Mesothelial cell of epicardium (in vitro differentiated cells): Measurements from ENCODE around the gene MRPL49. TPM values are rescaled to one million over a fixed set of nuclear protein-coding genes. Genes with fewer than 3 reads are reported as not detected.
"Not testable (repeated sequence)": the region's sequence is repeated elsewhere in the genome, so short reads cannot be mapped to it uniquely, and the experiment has no call there.

ENCODE experiments used
- DNase-seq, 2 experiments: peaks; one replicate each; pipeline ENCODE4 v3.0.0; 2021; ENCODE audit warnings: low spot score in 2 of 2; ENCODE audit not compliant: unreplicated experiment in 2 of 2
- H3K27ac Mint-ChIP-seq: 2 replicates; pipeline ENCODE4 v1.8.0; 2021; ENCODE audit warnings: mixed read lengths
- H3K27me3 Mint-ChIP-seq: 2 replicates; pipeline ENCODE4 v1.8.0; 2021; ENCODE audit warnings: low read depth, mixed read lengths
- H3K36me3 Mint-ChIP-seq: 2 replicates; pipeline ENCODE4 v1.8.0; 2021; ENCODE audit warnings: mixed read lengths
- H3K4me1 Mint-ChIP-seq: 2 replicates; pipeline ENCODE4 v1.8.0; 2021; ENCODE audit warnings: mixed read lengths
- H3K4me3 Mint-ChIP-seq: 2 replicates; pipeline ENCODE4 v1.8.0; 2021; ENCODE audit warnings: mild to moderate bottlenecking, moderate library complexity, mixed read lengths
- H3K9me3 Mint-ChIP-seq: 2 replicates; pipeline ENCODE4 v1.8.0; 2021; ENCODE audit warnings: mixed read lengths
- microRNA-seq: library from miRNA; unstranded; fragments of <30 nt; microRNA quantifications from one replicate; pipeline ENCODE4 v1.2.0, GENCODE V29; 2021; ENCODE audit warnings: inconsistent platforms, mixed read lengths
- total RNA-seq: library from RNA; stranded (reverse); gene quantifications from 3 replicates; pipeline ENCODE4 v1.2.1, GENCODE V29; 2021
- TF ChIP-seq, protein P1 (sequence below): fragments of 200-600 bp; sonication (generic); IDR thresholded peaks from one replicate; pipeline ENCODE4 v1.5.0; 2021; ENCODE audit warnings: antibody characterized with exemption; ENCODE audit not compliant: unreplicated experiment

MRPL49 gene
- total RNA-seq, 1 donor from 2014 or later: 41.3 TPM

DNA sequence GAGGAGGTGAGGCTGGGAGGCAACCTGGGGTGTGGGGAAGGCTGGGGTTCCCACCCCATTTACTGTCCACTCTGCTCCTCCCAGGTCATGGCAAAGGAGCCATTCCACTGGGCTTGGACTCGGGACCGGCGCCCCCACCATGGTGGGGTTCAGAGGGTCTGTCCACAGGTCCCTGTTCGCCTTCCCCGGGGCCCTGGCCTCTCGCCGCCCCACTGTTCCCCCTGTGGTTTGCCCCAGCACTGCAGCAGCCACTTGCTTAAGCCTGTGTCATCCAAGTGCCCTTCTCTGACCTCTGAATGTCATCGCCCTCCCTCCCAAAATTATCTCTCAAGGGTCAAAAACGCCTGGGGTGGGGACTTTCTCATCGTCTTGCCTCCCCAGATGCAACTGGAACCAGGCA is 50.5 kb downstream of the MRPL49 start:
- H3K4me1 Mint-ChIP-seq: peaks cover 5% of the 10 kb centered on the region
- H3K27me3 Mint-ChIP-seq: no peaks in the 10 kb centered on the region
- no peak for DNase-seq
- no peaks in the 10 kb centered on the region for H3K36me3 Mint-ChIP-seq
- no peak overlapping the region for H3K27ac Mint-ChIP-seq
- TF ChIP-seq, protein P1, sequence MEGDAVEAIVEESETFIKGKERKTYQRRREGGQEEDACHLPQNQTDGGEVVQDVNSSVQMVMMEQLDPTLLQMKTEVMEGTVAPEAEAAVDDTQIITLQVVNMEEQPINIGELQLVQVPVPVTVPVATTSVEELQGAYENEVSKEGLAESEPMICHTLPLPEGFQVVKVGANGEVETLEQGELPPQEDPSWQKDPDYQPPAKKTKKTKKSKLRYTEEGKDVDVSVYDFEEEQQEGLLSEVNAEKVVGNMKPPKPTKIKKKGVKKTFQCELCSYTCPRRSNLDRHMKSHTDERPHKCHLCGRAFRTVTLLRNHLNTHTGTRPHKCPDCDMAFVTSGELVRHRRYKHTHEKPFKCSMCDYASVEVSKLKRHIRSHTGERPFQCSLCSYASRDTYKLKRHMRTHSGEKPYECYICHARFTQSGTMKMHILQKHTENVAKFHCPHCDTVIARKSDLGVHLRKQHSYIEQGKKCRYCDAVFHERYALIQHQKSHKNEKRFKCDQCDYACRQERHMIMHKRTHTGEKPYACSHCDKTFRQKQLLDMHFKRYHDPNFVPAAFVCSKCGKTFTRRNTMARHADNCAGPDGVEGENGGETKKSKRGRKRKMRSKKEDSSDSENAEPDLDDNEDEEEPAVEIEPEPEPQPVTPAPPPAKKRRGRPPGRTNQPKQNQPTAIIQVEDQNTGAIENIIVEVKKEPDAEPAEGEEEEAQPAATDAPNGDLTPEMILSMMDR: no peak
- no peaks in the 10 kb centered on the region for H3K9me3 Mint-ChIP-seq
- H3K4me3 Mint-ChIP-seq: no peak overlapping the region

DNA sequence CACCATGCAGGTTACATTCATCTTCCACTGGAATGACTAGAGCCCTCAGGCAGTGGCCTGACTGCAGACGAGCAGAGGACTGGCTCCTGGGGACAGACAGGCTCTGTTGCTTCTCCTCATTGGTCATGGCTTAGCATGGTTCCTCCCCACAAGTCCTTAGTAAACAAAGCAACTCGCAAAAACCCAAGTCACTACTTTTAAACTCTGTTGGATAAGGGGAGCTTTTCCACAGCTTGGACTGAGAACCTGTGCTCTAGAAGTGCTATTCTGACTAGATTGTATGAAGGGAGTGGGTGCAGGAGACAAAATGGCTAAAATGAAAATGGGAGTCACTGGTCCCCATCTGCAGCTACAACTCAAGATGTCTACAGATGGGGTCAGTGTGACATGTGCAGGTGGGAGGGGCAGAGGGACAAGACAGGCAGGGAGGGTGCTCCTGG is 52.5 kb downstream of the MRPL49 start:
- not testable (repeated sequence) for H3K27ac Mint-ChIP-seq, H3K9me3 Mint-ChIP-seq, H3K27me3 Mint-ChIP-seq, DNase-seq, H3K4me1 Mint-ChIP-seq, H3K4me3 Mint-ChIP-seq, H3K36me3 Mint-ChIP-seq

Small RNA genes lying within 50 kb of the gene (microRNA-seq; reads per million reads assigned to microRNA genes)
- gene MIR6751: 1.8 reads per million

Other genes starting within 250 kb of the MRPL49 start
- gene EHD1, start 243.7 kb upstream of the MRPL49 start, total RNA-seq: 84.9 to 94.5 TPM (median 86.8 TPM) in 3 replicates
- gene ATG2A, start 205.1 kb upstream of the MRPL49 start, total RNA-seq: 29.8 to 32.9 TPM (median 31.7 TPM) in 3 replicates
- gene PPP2R5B, start 197.6 kb upstream of the MRPL49 start, total RNA-seq: 12.3 to 14.4 TPM (median 13.5 TPM) in 3 replicates
- not detected in 3 replicates for gene GPHA2, start 186.4 kb upstream of the MRPL49 start, total RNA-seq
- gene MAJIN, start 150.2 kb upstream of the MRPL49 start, total RNA-seq: not detected in 3 replicates
- 1.5 to 1.9 TPM (median 1.7 TPM) in 3 replicates for gene BATF2, start 125.3 kb upstream of the MRPL49 start, total RNA-seq
- gene ARL2, start 108.2 kb upstream of the MRPL49 start, total RNA-seq: 79.9 to 87.3 TPM (median 84.4 TPM) in 3 replicates
- 19.2 to 21.0 TPM (median 20.8 TPM) in 3 replicates for gene SNX15, start 94.9 kb upstream of the MRPL49 start, total RNA-seq
- gene SAC3D1, start 81.1 kb upstream of the MRPL49 start, total RNA-seq: 15.3 to 16.3 TPM (median 16.1 TPM) in 3 replicates
- 1.2 to 1.8 TPM (median 1.5 TPM) in 3 replicates for gene NAALADL1, start 63.8 kb upstream of the MRPL49 start, total RNA-seq
- 16.4 to 17.0 TPM (median 16.5 TPM) in 3 replicates for gene CDCA5, start 38.3 kb upstream of the MRPL49 start, total RNA-seq
- gene ZFPL1, start 38.1 kb upstream of the MRPL49 start, total RNA-seq: 43.4 to 46.2 TPM (median 45.7 TPM) in 3 replicates
- gene VPS51, start 26.1 kb upstream of the MRPL49 start, total RNA-seq: 95.7 to 114 TPM (median 113 TPM) in 3 replicates
- 73.4 to 75.6 TPM (median 74.2 TPM) in 3 replicates for gene TM7SF2, start 10.4 kb upstream of the MRPL49 start, total RNA-seq
- gene ZNHIT2, start 4.6 kb upstream of the MRPL49 start, total RNA-seq: 6.7 to 7.5 TPM (median 7.3 TPM) in 3 replicates
- 710 to 765 TPM (median 760 TPM) in 3 replicates for gene FAU, start 187 bp upstream of the MRPL49 start, total RNA-seq
- 45.4 to 52.6 TPM (median 47.8 TPM) in 3 replicates for gene SYVN1, start 12.2 kb downstream of the MRPL49 start, total RNA-seq
- not detected in 3 replicates for gene SPDYC, start 47.9 kb downstream of the MRPL49 start, total RNA-seq
- 176 to 196 TPM (median 192 TPM) in 3 replicates for gene CAPN1, start 59.6 kb downstream of the MRPL49 start, total RNA-seq
- gene POLA2, start 139.6 kb downstream of the MRPL49 start, total RNA-seq: 14.1 to 16.1 TPM (median 14.6 TPM) in 3 replicates
- 10.9 to 12.3 TPM (median 11.7 TPM) in 3 replicates for gene CDC42EP2, start 192.5 kb downstream of the MRPL49 start, total RNA-seq
- gene DPF2, start 211.5 kb downstream of the MRPL49 start, total RNA-seq: 80.1 to 85.3 TPM (median 81.3 TPM) in 3 replicates
- gene TIGD3, start 232.4 kb downstream of the MRPL49 start, total RNA-seq: 0.49 to 0.75 TPM (median 0.60 TPM) in 3 replicates